Neural cell (in vitro differentiated cells): ENCODE results near the gene CSPG4.

ENCODE experiments used
- EZH2 ChIP-seq: fragments of 200-600, 300-800 bp; shearing (Covaris generic), sonication (generic); IDR thresholded peaks from 2 replicates; pipeline ENCODE4 v1.6.1; 2014; ENCODE audit warnings: antibody characterized with exemption, low read length, borderline replicate concordance, mild to moderate bottlenecking; ENCODE audit not compliant: insufficient read depth, poor library complexity, severe bottlenecking
- POLR2AphosphoS5 ChIP-seq: IDR thresholded peaks from 2 replicates; pipeline ENCODE4 v1.6.1; 2012
- RAD21 ChIP-seq: fragments of 450-650 bp; conservative IDR thresholded peaks from 2 replicates; pipeline ENCODE4 v1.6.1; 2014; ENCODE audit warnings: antibody characterized with exemption, mild to moderate bottlenecking, moderate library complexity
- TAF1 ChIP-seq: IDR thresholded peaks from 2 replicates; pipeline ENCODE4 v1.6.1; 2012; ENCODE audit warnings: low read depth
- TF ChIP-seq, protein P1 (sequence below): fragments of 450-650 bp; IDR thresholded peaks from 2 replicates; pipeline ENCODE4 v1.5.1; 2014; ENCODE audit warnings: antibody characterized with exemption, mild to moderate bottlenecking, moderate library complexity; ENCODE audit not compliant: poor library complexity, severe bottlenecking
- TF ChIP-seq, protein P2 (sequence below): IDR thresholded peaks from 2 replicates; pipeline ENCODE4 v1.6.1; 2012; ENCODE audit warnings: borderline replicate concordance

DNA sequence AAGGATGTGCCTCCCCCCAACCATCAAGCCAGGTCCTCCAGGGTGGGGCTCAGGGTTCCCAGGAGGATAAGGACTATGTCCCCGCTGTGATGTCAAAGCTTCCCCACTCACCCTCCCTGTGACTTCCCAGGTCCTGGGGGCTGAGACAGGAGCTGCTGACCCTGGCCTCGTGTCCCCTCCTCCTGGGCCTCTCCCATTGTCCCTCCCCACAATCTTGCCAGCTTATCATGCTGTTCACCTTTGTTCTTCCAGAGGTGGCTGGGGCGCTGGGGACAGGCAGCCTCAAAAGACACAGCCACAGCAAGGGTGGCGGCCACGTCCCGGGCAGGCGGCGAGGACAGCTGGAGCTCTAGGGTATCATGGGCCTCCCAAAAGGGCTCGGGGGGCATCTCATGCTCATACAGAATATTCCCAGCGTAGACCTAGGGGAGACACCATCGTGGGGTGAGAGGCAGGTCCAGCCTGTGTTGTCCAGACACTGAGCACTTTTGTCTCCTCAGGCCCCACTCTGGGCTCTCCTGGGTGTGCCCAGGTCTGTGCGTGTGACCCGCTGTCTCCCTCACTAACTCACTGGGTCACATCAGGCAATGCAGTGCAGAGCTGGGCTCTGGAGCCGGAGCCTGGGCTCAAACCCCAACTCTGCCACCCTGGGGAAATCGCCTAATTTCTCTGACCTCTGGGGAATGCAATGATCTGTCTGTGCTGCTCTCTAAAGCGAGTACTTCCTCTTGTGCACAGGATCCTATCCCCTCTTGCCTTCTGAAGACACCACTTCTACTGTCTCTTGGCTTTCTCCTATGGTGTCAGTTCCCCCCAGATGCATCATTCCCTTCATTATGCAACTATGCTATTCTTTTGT, 35.0 kb downstream of the CSPG4 start:
- TF ChIP-seq EZH2 = no peak
- TF ChIP-seq, protein P1, sequence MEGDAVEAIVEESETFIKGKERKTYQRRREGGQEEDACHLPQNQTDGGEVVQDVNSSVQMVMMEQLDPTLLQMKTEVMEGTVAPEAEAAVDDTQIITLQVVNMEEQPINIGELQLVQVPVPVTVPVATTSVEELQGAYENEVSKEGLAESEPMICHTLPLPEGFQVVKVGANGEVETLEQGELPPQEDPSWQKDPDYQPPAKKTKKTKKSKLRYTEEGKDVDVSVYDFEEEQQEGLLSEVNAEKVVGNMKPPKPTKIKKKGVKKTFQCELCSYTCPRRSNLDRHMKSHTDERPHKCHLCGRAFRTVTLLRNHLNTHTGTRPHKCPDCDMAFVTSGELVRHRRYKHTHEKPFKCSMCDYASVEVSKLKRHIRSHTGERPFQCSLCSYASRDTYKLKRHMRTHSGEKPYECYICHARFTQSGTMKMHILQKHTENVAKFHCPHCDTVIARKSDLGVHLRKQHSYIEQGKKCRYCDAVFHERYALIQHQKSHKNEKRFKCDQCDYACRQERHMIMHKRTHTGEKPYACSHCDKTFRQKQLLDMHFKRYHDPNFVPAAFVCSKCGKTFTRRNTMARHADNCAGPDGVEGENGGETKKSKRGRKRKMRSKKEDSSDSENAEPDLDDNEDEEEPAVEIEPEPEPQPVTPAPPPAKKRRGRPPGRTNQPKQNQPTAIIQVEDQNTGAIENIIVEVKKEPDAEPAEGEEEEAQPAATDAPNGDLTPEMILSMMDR = no peak
- no peak for TF ChIP-seq TAF1
- TF ChIP-seq POLR2AphosphoS5 = no peak
- TF ChIP-seq RAD21 = no peak
- TF ChIP-seq, protein P2, sequence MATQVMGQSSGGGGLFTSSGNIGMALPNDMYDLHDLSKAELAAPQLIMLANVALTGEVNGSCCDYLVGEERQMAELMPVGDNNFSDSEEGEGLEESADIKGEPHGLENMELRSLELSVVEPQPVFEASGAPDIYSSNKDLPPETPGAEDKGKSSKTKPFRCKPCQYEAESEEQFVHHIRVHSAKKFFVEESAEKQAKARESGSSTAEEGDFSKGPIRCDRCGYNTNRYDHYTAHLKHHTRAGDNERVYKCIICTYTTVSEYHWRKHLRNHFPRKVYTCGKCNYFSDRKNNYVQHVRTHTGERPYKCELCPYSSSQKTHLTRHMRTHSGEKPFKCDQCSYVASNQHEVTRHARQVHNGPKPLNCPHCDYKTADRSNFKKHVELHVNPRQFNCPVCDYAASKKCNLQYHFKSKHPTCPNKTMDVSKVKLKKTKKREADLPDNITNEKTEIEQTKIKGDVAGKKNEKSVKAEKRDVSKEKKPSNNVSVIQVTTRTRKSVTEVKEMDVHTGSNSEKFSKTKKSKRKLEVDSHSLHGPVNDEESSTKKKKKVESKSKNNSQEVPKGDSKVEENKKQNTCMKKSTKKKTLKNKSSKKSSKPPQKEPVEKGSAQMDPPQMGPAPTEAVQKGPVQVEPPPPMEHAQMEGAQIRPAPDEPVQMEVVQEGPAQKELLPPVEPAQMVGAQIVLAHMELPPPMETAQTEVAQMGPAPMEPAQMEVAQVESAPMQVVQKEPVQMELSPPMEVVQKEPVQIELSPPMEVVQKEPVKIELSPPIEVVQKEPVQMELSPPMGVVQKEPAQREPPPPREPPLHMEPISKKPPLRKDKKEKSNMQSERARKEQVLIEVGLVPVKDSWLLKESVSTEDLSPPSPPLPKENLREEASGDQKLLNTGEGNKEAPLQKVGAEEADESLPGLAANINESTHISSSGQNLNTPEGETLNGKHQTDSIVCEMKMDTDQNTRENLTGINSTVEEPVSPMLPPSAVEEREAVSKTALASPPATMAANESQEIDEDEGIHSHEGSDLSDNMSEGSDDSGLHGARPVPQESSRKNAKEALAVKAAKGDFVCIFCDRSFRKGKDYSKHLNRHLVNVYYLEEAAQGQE = no peak
